ENCODE data around the gene DERL3.
A peak's percentile ranks its signal among the peaks of the same experiment; 100 is the strongest.

DERL3 gene

GRCh38 chr22:23787600-23787896 lies 51.3 kb downstream of the DERL3 start (continued):
- TF ChIP-seq ZNF221 (tag by site-specific recombination; IDR thresholded peaks at IDR 0.05; ENCODE audit: borderline replicate concordance) = no peak
- TF ChIP-seq ZNF2 (tag by site-specific recombination; IDR thresholded peaks at IDR 0.05) = peak; percentile 23; the same call in 1 of the 2 replicates
- TF ChIP-seq ZBTB48 (tag by site-specific recombination; IDR thresholded peaks at IDR 0.05) = peak; percentile 68
- no peak for TF ChIP-seq PRDM6 (tag by site-specific recombination; IDR thresholded peaks at IDR 0.05)
- no peak for TF ChIP-seq IKZF3 (tag by site-specific recombination; IDR thresholded peaks at IDR 0.05)
- TF ChIP-seq ZNF133 (tag by site-specific recombination; IDR thresholded peaks at IDR 0.05) = no peak
- no peak for TF ChIP-seq ZNF658 (tag by site-specific recombination; IDR thresholded peaks at IDR 0.05)
- TF ChIP-seq ZNF473 (tag by site-specific recombination; IDR thresholded peaks at IDR 0.05) = no peak
- no peak for TF ChIP-seq ZNF449 (tag by site-specific recombination; IDR thresholded peaks at IDR 0.05)
- TF ChIP-seq ZNF148 (tag by site-specific recombination; IDR thresholded peaks at IDR 0.05; ENCODE audit: borderline replicate concordance) = no peak
- no peak for TF ChIP-seq ZNF121 (tag by site-specific recombination; IDR thresholded peaks at IDR 0.05)
- TF ChIP-seq ZNF23 (tag by site-specific recombination; IDR thresholded peaks at IDR 0.05; ENCODE audit: borderline replicate concordance) = no peak
- no peak for TF ChIP-seq ZNF146 (tag by site-specific recombination; IDR thresholded peaks at IDR 0.05)
- no peak for TF ChIP-seq PBX3 (CRISPR knock-in tag; IDR thresholded peaks at IDR 0.05)
- TF ChIP-seq ZNF596 (tag by site-specific recombination; IDR thresholded peaks at IDR 0.05) = no peak
- peak; percentile 70; the same call in 1 of the 2 replicates for TF ChIP-seq ZBTB20 (tag by site-specific recombination; IDR thresholded peaks at IDR 0.05)
- TF ChIP-seq YY1 (tag by site-specific recombination; IDR thresholded peaks at IDR 0.05) = no peak

- ChIA-PET POLR2A (interaction anchor here (0.5 to 1.3 kb wide), 7 partner anchors 9 to 71 kb away, joined by 3 to 6 read pairs (median 4); partner anchors contain the start of gene SLC2A11), CTCF (interaction anchor here (1.7 kb wide), 1 partner anchor 18 kb away, joined by 6 read pairs; no protein-coding TSS in a partner anchor)
- Histone ChIP-seq H3K27ac (ENCODE audit: extremely low read depth, low read depth, low read length) (peak within 1 kb of the TSS; percentile 99), H3K9me3 (ENCODE audit: control insufficient read depth, insufficient read depth, low read depth, low read length) (no peaks in the 10 kb centered on the region), H3K4me3 (ENCODE audit: low read depth, low read length) (peak within 1 kb of the TSS; percentile 85), H3K36me3 (ENCODE audit: control insufficient read depth in 2 of 2, insufficient read depth in 1 of 2, low read length in 2 of 2) (peaks cover 4 to 16% of the 10 kb centered on the region in 2 experiments), H3K4me1 (ENCODE audit: control insufficient read depth, insufficient read depth, low read length) (peaks cover 9% of the 10 kb centered on the region)
- TF ChIP-seq ZBTB17 (tag by site-specific recombination; IDR thresholded peaks at IDR 0.05) = no peak
- TF ChIP-seq SP2 (tag by site-specific recombination; IDR thresholded peaks at IDR 0.05) = peak; percentile 35; the same call in 1 of the 2 replicates
- TF ChIP-seq ZNF354C (tag by site-specific recombination; IDR thresholded peaks at IDR 0.05; ENCODE audit: borderline replicate concordance, low read depth) = no peak
- TF ChIP-seq HOXA7 (CRISPR knock-in tag; IDR thresholded peaks at IDR 0.05; ENCODE audit: borderline replicate concordance) = no peak
- TF ChIP-seq ZNF513 (tag by site-specific recombination; IDR thresholded peaks at IDR 0.05) = peak; percentile 66
- no peak for TF ChIP-seq ZNF16 (tag by site-specific recombination; IDR thresholded peaks at IDR 0.05; ENCODE audit: low read depth)
- no peak for TF ChIP-seq ZNF768 (tag by site-specific recombination; IDR thresholded peaks at IDR 0.05)
- TF ChIP-seq ATF2 (tag by site-specific recombination; IDR thresholded peaks at IDR 0.05; ENCODE audit: low read depth) = no peak
- peak; percentile 80; the same call in 1 of the 2 replicates for TF ChIP-seq ZEB2 (tag by site-specific recombination; IDR thresholded peaks at IDR 0.05)
- no peak for TF ChIP-seq ZNF175 (tag by site-specific recombination; IDR thresholded peaks at IDR 0.05)
Observed at GRCh38 chr22:23786752-23787599, 51.8 kb downstream of the DERL3 start, which contains the start of gene SMARCB1. Gene SMARCB1, plus strand, starts transcription at chr22:23786966. Its CDS starts 204 bp downstream, at chr22:23787170.

All from HEK293 (cell line).